ENCODE data around the gene HYLS1.

DNA sequence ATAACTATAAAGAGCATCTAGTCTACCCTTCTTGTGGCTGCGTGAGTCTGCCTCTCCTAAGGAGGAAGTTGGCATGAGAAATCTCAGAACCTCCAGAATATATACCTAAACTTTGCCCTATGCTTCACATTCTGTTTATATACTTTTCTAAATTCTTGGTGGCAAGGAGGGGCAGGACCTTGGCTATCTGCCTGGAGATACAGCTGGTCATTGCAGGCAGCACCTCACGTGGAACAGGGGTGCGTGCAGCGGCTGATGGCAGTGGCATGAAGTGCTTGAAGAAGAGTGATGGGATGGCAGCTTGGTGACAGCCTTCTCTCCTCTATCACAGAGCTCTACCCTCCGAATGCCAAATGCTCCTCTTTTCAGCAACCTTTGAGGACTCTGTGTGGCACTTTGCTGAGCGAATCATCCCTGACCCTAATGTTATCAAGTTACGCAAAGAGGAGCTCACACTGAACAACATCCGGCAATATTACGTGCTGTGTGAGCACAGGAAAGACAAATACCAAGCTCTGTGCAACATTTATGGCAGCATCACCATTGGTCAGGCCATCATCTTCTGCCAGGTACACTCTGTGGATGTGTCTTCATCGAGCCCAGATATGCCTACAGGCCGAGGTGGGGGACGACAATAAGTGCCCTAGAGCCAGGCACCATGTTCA, 29.3 kb downstream of the HYLS1 start:
- TF ChIP-seq POLR2A (IDR thresholded peaks at IDR 0.05; ENCODE audit: low read depth) (no peak), EP300 (IDR thresholded peaks at IDR 0.05) (no peak)
- TF ChIP-seq, protein P1, sequence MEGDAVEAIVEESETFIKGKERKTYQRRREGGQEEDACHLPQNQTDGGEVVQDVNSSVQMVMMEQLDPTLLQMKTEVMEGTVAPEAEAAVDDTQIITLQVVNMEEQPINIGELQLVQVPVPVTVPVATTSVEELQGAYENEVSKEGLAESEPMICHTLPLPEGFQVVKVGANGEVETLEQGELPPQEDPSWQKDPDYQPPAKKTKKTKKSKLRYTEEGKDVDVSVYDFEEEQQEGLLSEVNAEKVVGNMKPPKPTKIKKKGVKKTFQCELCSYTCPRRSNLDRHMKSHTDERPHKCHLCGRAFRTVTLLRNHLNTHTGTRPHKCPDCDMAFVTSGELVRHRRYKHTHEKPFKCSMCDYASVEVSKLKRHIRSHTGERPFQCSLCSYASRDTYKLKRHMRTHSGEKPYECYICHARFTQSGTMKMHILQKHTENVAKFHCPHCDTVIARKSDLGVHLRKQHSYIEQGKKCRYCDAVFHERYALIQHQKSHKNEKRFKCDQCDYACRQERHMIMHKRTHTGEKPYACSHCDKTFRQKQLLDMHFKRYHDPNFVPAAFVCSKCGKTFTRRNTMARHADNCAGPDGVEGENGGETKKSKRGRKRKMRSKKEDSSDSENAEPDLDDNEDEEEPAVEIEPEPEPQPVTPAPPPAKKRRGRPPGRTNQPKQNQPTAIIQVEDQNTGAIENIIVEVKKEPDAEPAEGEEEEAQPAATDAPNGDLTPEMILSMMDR (IDR thresholded peaks at IDR 0.05): no peak

Data from esophagus muscularis mucosa (tissue), 4 donors.